ENCODE measurements around the gene GAGE12J.
"Not testable (repeated sequence)": the region's sequence is repeated elsewhere in the genome, so short reads cannot be mapped to it uniquely, and the experiment has no call there.

The GAGE12J gene

DNA sequence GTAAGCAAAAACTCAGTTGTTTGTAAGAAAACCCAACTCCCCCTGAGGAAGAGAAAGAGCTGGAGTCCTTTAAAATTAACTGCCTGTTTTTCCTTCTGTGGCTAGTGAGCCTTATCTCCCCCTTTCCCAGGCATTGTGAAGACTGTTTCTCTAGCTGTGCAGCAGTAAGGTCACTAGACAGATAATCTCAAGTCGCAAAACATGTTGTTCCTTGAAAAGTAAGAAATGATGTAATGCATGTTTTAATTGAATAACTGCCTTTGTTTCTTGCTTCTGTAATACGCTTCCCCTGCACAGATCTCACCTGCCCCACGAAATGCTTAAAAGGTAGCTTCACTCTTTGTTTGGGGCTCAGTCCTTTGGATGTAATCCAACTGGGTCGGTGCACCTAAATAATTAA lies 5.8 kb upstream of the GAGE12J start:
- no peak overlapping the region for H3K27ac ChIP-seq (ENCODE audit: low read length)
- no peaks in the 10 kb centered on the region for H3K9me3 ChIP-seq (ENCODE audit: control insufficient read depth in 1 of 2, low read length in 2 of 2)
- no peak overlapping the region for H3K4me3 ChIP-seq (ENCODE audit: low read depth in 1 of 2, low read length in 2 of 2)
- H3K4me1 ChIP-seq (ENCODE audit: control insufficient read depth in 1 of 2, insufficient read depth in 2 of 2, low read length in 2 of 2), result no peaks in the 10 kb centered on the region
- no peaks in the 10 kb centered on the region for H3K27me3 ChIP-seq (ENCODE audit: low read depth, low read length)
- H3K36me3 ChIP-seq (ENCODE audit: control insufficient read depth in 1 of 2, insufficient read depth in 2 of 2, low read length in 2 of 2), result no peaks in the 10 kb centered on the region

DNA sequence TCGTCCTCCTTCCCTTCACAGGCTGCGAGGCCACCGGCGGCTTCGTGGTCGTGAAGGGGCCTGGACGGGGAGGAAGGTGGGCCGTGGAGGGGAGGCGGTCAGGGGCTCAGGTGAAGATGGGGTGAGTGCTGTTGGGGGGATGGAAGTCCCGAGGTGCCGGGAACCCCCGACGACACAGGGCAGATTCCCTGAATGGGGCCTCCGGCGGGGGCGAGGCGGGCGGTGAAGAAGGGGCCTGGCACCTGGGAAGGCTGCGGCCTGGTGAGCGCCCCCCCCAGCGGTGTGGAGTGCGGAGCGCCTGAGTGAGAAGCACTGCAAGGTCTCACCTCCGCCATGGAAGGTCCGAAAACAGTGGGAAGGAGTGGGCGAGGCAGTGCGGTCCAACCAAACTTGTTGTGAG lies 429 bp downstream of the GAGE12J start:
- H3K9me3 ChIP-seq (ENCODE audit: control insufficient read depth in 1 of 2, low read length in 2 of 2); H3K36me3 ChIP-seq (ENCODE audit: control insufficient read depth in 1 of 2, insufficient read depth in 2 of 2, low read length in 2 of 2); H3K27me3 ChIP-seq (ENCODE audit: low read depth, low read length); H3K4me1 ChIP-seq (ENCODE audit: control insufficient read depth in 1 of 2, insufficient read depth in 2 of 2, low read length in 2 of 2); H3K4me3 ChIP-seq (ENCODE audit: low read depth in 1 of 2, low read length in 2 of 2); H3K27ac ChIP-seq (ENCODE audit: low read length): not testable (repeated sequence)

DNA sequence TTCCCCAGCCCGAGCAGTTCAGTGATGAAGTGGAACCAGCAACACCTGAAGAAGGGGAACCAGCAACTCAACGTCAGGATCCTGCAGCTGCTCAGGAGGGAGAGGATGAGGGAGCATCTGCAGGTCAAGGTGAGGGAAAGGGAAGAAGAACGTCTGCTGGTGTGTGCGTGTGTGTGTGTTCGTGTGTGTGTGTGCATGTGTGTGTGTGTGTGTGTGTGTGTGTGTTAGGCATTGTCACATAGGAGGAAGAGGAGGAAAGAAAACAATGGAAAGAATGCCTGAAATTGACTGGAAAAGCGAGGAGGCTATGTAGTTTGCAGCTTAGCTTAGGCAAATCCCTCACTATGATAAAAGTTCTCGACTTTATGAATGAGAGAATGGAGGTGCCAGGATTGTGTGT lies 1.9 kb downstream of the GAGE12J start:
- not testable (repeated sequence) for H3K9me3 ChIP-seq (ENCODE audit: control insufficient read depth in 1 of 2, low read length in 2 of 2); H3K4me1 ChIP-seq (ENCODE audit: control insufficient read depth in 1 of 2, insufficient read depth in 2 of 2, low read length in 2 of 2); H3K36me3 ChIP-seq (ENCODE audit: control insufficient read depth in 1 of 2, insufficient read depth in 2 of 2, low read length in 2 of 2); H3K27ac ChIP-seq (ENCODE audit: low read length); H3K4me3 ChIP-seq (ENCODE audit: low read depth in 1 of 2, low read length in 2 of 2); H3K27me3 ChIP-seq (ENCODE audit: low read depth, low read length)

DNA sequence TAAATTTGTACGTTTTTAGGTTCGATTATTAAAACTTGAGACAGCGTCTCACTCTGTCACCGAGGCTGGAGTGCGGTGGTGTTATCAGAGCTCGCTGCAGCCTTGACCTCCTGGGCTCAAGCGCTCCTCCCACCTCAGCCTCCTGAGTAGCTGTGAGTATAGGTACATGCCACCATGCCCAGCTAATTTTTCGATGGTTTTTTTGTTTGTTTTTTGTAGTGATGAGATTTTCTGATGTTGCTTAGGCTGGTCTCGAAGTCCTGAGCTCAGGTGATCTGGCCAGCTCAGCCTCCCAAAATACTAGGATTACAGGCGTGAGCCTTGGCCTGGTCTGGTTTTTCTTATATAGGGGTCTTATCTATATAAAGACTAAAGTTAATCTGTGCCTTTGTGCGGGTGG lies 8.6 kb downstream of the GAGE12J start:
- not testable (repeated sequence) for H3K4me1 ChIP-seq (ENCODE audit: control insufficient read depth in 1 of 2, insufficient read depth in 2 of 2, low read length in 2 of 2); H3K27ac ChIP-seq (ENCODE audit: low read length); H3K9me3 ChIP-seq (ENCODE audit: control insufficient read depth in 1 of 2, low read length in 2 of 2); H3K27me3 ChIP-seq (ENCODE audit: low read depth, low read length); H3K36me3 ChIP-seq (ENCODE audit: control insufficient read depth in 1 of 2, insufficient read depth in 2 of 2, low read length in 2 of 2); H3K4me3 ChIP-seq (ENCODE audit: low read depth in 1 of 2, low read length in 2 of 2)

DNA sequence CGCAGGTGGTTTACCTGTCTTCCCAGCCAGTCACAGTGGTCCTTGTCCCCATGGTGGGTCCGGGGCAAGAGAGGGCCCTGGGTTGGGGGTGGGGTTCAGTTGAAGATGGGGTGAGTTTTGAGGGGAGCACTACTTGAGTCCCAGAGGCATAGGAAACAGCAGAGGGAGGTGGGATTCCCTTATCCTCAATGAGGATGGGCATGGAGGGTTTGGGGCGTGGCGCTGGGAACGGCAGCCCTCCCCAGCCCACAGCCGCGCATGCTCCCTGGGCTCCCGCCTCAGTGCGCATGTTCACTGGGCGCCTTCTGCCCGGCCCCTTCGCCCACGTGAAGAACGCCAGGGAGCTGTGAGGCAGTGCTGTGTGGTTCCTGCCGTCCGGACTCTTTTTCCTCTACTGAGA lies 9.4 kb downstream of the GAGE12J start, which contains the start of gene GAGE13:
Gene GAGE13 (plus strand): TSS at position 301 of the 400 bp plus-strand sequence. CDS start 1,156 bp downstream, outside the sequence.
- not testable (repeated sequence) for H3K27ac ChIP-seq (ENCODE audit: low read length); H3K4me3 ChIP-seq (ENCODE audit: low read depth in 1 of 2, low read length in 2 of 2); H3K9me3 ChIP-seq (ENCODE audit: control insufficient read depth in 1 of 2, low read length in 2 of 2); H3K27me3 ChIP-seq (ENCODE audit: low read depth, low read length); H3K36me3 ChIP-seq (ENCODE audit: control insufficient read depth in 1 of 2, insufficient read depth in 2 of 2, low read length in 2 of 2); H3K4me1 ChIP-seq (ENCODE audit: control insufficient read depth in 1 of 2, insufficient read depth in 2 of 2, low read length in 2 of 2)

DNA sequence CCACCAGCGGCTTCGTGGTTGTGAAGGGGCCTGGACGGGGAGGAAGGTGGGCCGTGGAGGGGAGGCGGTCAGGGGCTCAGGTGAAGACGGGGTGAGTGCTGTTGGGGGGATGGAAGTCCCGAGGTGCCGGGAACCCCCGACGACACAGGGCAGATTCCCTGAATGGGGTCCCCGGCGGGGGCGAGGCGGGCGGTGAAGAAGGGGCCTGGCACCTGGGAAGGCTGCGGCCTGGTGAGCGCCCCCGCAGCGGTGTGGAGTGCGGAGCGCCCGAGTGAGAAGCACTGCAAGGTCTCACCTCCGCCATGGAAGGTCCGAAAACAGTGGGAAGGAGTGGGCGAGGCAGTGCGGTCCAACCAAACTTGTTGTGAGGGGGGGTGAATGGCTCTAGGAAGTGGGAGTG lies 10.0 kb downstream of the GAGE12J start:
- H3K4me1 ChIP-seq (ENCODE audit: control insufficient read depth in 1 of 2, insufficient read depth in 2 of 2, low read length in 2 of 2); H3K9me3 ChIP-seq (ENCODE audit: control insufficient read depth in 1 of 2, low read length in 2 of 2): not testable (repeated sequence)

DNA sequence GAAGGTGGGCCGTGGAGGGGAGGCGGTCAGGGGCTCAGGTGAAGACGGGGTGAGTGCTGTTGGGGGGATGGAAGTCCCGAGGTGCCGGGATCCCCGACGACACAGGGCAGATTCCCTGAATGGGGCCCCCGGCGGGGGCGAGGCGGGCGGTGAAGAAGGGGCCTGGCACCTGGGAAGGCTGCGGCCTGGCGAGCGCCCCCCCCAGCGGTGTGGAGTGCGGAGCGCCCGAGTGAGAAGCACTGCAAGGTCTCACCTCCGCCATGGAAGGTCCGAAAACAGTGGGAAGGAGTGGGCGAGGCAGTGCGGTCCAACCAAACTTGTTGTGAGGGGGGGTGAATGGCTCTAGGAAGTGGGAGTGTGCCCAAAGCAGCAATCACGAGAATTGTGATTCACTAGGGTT lies 19.6 kb downstream of the GAGE12J start:
- not testable (repeated sequence) for H3K4me3 ChIP-seq (ENCODE audit: low read depth in 1 of 2, low read length in 2 of 2); H3K36me3 ChIP-seq (ENCODE audit: control insufficient read depth in 1 of 2, insufficient read depth in 2 of 2, low read length in 2 of 2)

More for the DNA sequence above, 10.0 kb downstream of the GAGE12J start:
- H3K36me3 ChIP-seq (ENCODE audit: control insufficient read depth in 1 of 2, insufficient read depth in 2 of 2, low read length in 2 of 2); H3K4me3 ChIP-seq (ENCODE audit: low read depth in 1 of 2, low read length in 2 of 2); H3K27me3 ChIP-seq (ENCODE audit: low read depth, low read length); H3K27ac ChIP-seq (ENCODE audit: low read length): not testable (repeated sequence)

DNA sequence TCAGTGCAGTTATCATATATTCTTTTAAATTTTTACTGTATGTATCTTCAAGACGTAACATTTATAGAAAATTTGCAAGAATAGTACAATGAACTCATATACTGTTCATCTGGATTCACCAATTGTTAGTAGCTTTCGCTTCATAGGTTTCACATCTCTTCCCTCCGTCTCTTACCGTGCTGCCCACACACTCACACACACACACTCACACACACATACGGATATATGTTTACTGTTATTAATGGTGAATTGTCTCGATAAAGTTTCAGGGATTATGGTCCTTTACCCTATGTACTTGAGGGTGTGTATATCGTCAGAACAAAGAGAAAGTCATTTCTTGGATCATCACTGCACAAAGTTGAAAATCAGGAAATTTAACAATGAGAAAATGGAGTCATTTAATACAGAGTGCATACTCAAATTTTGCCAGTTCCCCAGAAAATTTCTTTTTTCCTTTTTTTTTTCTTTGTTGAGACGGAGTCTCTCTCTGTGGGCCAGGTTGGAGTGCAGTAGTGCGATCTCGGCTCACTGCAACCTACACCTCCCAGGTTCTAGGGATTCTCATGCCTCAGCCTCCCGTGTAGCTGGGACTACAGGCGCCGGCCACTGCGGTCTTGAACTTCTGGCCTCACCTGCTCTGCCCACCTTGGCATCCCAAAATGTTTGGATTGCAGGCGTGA lies 22.8 kb downstream of the GAGE12J start:
- not testable (repeated sequence) for H3K9me3 ChIP-seq (ENCODE audit: control insufficient read depth in 1 of 2, low read length in 2 of 2); H3K36me3 ChIP-seq (ENCODE audit: control insufficient read depth in 1 of 2, insufficient read depth in 2 of 2, low read length in 2 of 2); H3K27ac ChIP-seq (ENCODE audit: low read length); H3K27me3 ChIP-seq (ENCODE audit: low read depth, low read length); H3K4me3 ChIP-seq (ENCODE audit: low read depth in 1 of 2, low read length in 2 of 2); H3K4me1 ChIP-seq (ENCODE audit: control insufficient read depth in 1 of 2, insufficient read depth in 2 of 2, low read length in 2 of 2)

More for the DNA sequence above, 19.6 kb downstream of the GAGE12J start:
- H3K9me3 ChIP-seq (ENCODE audit: control insufficient read depth in 1 of 2, low read length in 2 of 2); H3K4me1 ChIP-seq (ENCODE audit: control insufficient read depth in 1 of 2, insufficient read depth in 2 of 2, low read length in 2 of 2); H3K27ac ChIP-seq (ENCODE audit: low read length); H3K27me3 ChIP-seq (ENCODE audit: low read depth, low read length): not testable (repeated sequence)

DNA sequence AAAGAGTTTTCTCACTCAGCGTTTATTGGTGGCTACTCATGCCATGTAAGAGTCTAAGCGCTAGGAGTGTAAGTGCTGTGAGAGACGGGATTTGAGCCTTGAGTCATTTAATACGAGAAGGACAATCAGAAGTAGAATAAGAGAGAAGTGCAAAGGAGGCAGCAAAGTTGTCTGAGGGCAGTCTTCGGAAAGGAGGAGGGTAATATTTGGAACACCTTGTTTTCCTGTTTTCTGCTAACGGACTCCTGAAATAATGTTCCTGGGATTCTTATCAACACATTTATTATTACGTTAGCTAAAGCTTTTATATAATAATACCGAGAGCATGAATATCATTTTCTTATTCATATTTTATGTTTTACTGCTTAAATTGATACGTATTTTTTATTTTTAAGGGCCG lies 23.6 kb downstream of the GAGE12J start:
- not testable (repeated sequence) for H3K4me3 ChIP-seq (ENCODE audit: low read depth in 1 of 2, low read length in 2 of 2); H3K36me3 ChIP-seq (ENCODE audit: control insufficient read depth in 1 of 2, insufficient read depth in 2 of 2, low read length in 2 of 2); H3K27ac ChIP-seq (ENCODE audit: low read length); H3K4me1 ChIP-seq (ENCODE audit: control insufficient read depth in 1 of 2, insufficient read depth in 2 of 2, low read length in 2 of 2); H3K27me3 ChIP-seq (ENCODE audit: low read depth, low read length); H3K9me3 ChIP-seq (ENCODE audit: control insufficient read depth in 1 of 2, low read length in 2 of 2)

DNA sequence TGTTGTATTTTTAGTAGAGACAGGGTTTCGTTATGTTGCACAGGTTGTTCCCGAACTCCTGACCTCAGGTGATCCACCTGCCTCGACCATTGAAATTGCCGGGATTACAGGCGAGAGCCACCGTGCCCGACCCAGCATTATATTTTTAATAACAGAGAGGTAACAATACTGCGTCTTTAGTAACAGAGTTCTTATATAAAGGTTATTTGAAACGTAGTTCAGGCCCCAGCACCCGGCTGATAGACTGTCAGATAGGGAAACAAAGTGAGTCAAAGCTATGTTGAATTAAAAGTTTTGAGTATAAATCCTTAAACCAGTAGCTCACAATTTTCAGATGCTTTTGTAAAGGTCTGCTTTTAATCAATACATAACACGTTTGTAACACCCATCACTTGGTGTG lies 24.3 kb downstream of the GAGE12J start:
- H3K36me3 ChIP-seq (ENCODE audit: control insufficient read depth in 1 of 2, insufficient read depth in 2 of 2, low read length in 2 of 2); H3K9me3 ChIP-seq (ENCODE audit: control insufficient read depth in 1 of 2, low read length in 2 of 2); H3K27ac ChIP-seq (ENCODE audit: low read length); H3K4me3 ChIP-seq (ENCODE audit: low read depth in 1 of 2, low read length in 2 of 2); H3K27me3 ChIP-seq (ENCODE audit: low read depth, low read length); H3K4me1 ChIP-seq (ENCODE audit: control insufficient read depth in 1 of 2, insufficient read depth in 2 of 2, low read length in 2 of 2): not testable (repeated sequence)
